MM.1S (cell line): ENCODE data around the gene GRIK2.

ENCODE experiments used
- DNase-seq: peaks from one replicate; pipeline ENCODE4 v3.0.0-alpha.2; 2015
- H2AFZ ChIP-seq: fragments of 300-600 bp; sonication (generic); 2 replicates; pipeline ENCODE4 v1.6.0; 2016; ENCODE audit warnings: antibody characterized with exemption, low read length
- H3F3A ChIP-seq: fragments of 300-600 bp; sonication (generic); 2 replicates; pipeline ENCODE4 v1.6.1; 2016; ENCODE audit warnings: mild to moderate bottlenecking, antibody characterized with exemption, low read length, moderate library complexity, mixed read lengths; ENCODE audit not compliant: insufficient read depth
- H3K27ac ChIP-seq: fragments of 300-600 bp; sonication (generic); 2 replicates; pipeline ENCODE4 v1.5.1; 2016; ENCODE audit warnings: mild to moderate bottlenecking, low read length
- H3K27me3 ChIP-seq: fragments of 300-600 bp; sonication (generic); replicated peaks from 2 replicates; pipeline ENCODE4 v1.6.0; 2016; ENCODE audit warnings: low read length; ENCODE audit not compliant: insufficient read depth
- H3K36me3 ChIP-seq: fragments of 300-600 bp; sonication (generic); replicated peaks from 2 replicates; pipeline ENCODE4 v1.6.1; 2016; ENCODE audit warnings: mild to moderate bottlenecking, low read length, mixed read lengths; ENCODE audit not compliant: insufficient read depth
- H3K4me1 ChIP-seq: fragments of 300-600 bp; sonication (generic); 2 replicates; pipeline ENCODE4 v1.6.1; 2016; ENCODE audit warnings: low read length, mixed read lengths
- H3K4me2 ChIP-seq: fragments of 300-600 bp; sonication (generic); 2 replicates; pipeline ENCODE4 v1.6.0; 2016; ENCODE audit warnings: low read depth, low read length
- H3K4me3 ChIP-seq: fragments of 300-600 bp; sonication (generic); 2 replicates; pipeline ENCODE4 v1.5.1; 2016; ENCODE audit warnings: low read length, mixed read lengths
- H3K79me2 ChIP-seq: fragments of 300-600 bp; sonication (generic); 2 replicates; pipeline ENCODE4 v1.6.1; 2016; ENCODE audit warnings: mixed run types, low read length, mixed read lengths
- H3K9ac ChIP-seq: fragments of 300-600 bp; sonication (generic); 2 replicates; pipeline ENCODE4 v1.6.1; 2016; ENCODE audit warnings: low read length, mixed read lengths
- H3K9me2 ChIP-seq: fragments of 300-600 bp; sonication (generic); replicated peaks from 2 replicates; pipeline ENCODE4 v1.6.1; 2016; ENCODE audit warnings: mild to moderate bottlenecking, low read length, mixed read lengths; ENCODE audit not compliant: insufficient read depth
- H3K9me3 ChIP-seq: fragments of 300-600 bp; sonication (generic); replicated peaks from 2 replicates; pipeline ENCODE4 v1.6.1; 2016; ENCODE audit warnings: mild to moderate bottlenecking, low read length, mixed read lengths; ENCODE audit not compliant: insufficient read depth
- H4K20me1 ChIP-seq: fragments of 300-600 bp; sonication (generic); 2 replicates; pipeline ENCODE4 v1.6.1; 2016; ENCODE audit warnings: mild to moderate bottlenecking, low read length, moderate library complexity, mixed read lengths; ENCODE audit not compliant: insufficient read depth
- EZH2 ChIP-seq: fragments of 300-600 bp; sonication (generic); optimal IDR thresholded peaks from 2 replicates; pipeline ENCODE3; 2017; ENCODE audit warnings: low read depth, mild to moderate bottlenecking, antibody characterized with exemption, low read length, mixed read lengths
- EZH2phosphoT487 ChIP-seq: fragments of 300-600 bp; sonication (generic); IDR thresholded peaks from 2 replicates; pipeline ENCODE4 v1.6.1; 2018; ENCODE audit warnings: antibody characterized with exemption, low read length
- TF ChIP-seq, protein P1 (sequence below): fragments of 300-600 bp; sonication (generic); IDR thresholded peaks from 2 replicates; pipeline ENCODE4 v1.5.1; 2016; ENCODE audit warnings: antibody characterized with exemption, low read length, mixed read lengths

GRIK2 gene

GRCh38 chr6:101816716-101817115, 423.2 kb downstream of the GRIK2 start:
- no peaks in the 10 kb centered on the region for H3K9me3 ChIP-seq
- no peak overlapping the region for H3K9ac ChIP-seq
- H4K20me1 ChIP-seq, result no peaks in the 10 kb centered on the region
- no peaks in the 10 kb centered on the region for H3K79me2 ChIP-seq
- no peaks in the 10 kb centered on the region for H3K4me1 ChIP-seq
- TF ChIP-seq EZH2 (no peak), EZH2phosphoT487 (no peak)
- TF ChIP-seq, protein P1, sequence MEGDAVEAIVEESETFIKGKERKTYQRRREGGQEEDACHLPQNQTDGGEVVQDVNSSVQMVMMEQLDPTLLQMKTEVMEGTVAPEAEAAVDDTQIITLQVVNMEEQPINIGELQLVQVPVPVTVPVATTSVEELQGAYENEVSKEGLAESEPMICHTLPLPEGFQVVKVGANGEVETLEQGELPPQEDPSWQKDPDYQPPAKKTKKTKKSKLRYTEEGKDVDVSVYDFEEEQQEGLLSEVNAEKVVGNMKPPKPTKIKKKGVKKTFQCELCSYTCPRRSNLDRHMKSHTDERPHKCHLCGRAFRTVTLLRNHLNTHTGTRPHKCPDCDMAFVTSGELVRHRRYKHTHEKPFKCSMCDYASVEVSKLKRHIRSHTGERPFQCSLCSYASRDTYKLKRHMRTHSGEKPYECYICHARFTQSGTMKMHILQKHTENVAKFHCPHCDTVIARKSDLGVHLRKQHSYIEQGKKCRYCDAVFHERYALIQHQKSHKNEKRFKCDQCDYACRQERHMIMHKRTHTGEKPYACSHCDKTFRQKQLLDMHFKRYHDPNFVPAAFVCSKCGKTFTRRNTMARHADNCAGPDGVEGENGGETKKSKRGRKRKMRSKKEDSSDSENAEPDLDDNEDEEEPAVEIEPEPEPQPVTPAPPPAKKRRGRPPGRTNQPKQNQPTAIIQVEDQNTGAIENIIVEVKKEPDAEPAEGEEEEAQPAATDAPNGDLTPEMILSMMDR, result no peak
- no peaks in the 10 kb centered on the region for H3K27me3 ChIP-seq
- no peak overlapping the region for H2AFZ ChIP-seq
- H3K4me3 ChIP-seq, result no peak overlapping the region
- no peak for DNase-seq
- H3K9me2 ChIP-seq, result no peaks in the 10 kb centered on the region
- H3K4me2 ChIP-seq, result no peak overlapping the region
- no peaks in the 10 kb centered on the region for H3K36me3 ChIP-seq
- no peak overlapping the region for H3K27ac ChIP-seq
- no peaks in the 10 kb centered on the region for H3F3A ChIP-seq

DNA sequence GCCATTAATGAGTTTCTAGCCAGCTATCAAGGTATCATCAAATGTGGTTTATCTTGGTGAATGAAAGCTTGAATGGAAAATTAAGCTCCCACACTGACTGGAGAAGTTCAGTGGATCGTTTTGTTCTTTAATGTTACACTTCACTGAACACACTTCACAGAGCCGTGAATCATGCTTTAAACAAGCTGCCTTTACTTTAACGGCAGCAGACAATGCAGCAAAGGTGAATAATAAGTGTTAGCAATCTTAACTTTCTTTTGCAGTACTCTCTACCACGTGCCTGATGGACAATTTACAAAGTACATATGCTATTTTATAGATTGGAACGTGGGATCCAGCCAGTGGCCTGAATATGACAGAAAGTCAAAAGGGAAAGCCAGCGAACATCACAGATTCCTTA, 424.5 kb downstream of the GRIK2 start:
- TF ChIP-seq EZH2phosphoT487 (no peak), EZH2 (no peak)
- TF ChIP-seq, protein P1, result no peak
- Histone ChIP-seq H4K20me1 (no peaks in the 10 kb centered on the region), H3F3A (no peaks in the 10 kb centered on the region), H3K9ac (no peak overlapping the region), H3K27me3 (no peaks in the 10 kb centered on the region), H3K9me3 (no peaks in the 10 kb centered on the region), H3K4me2 (no peak overlapping the region), H3K4me1 (no peaks in the 10 kb centered on the region), H3K4me3 (no peak overlapping the region), H3K9me2 (no peaks in the 10 kb centered on the region), H2AFZ (no peak overlapping the region), H3K36me3 (no peaks in the 10 kb centered on the region), H3K27ac (no peak overlapping the region), H3K79me2 (no peaks in the 10 kb centered on the region)
- no peak for DNase-seq

DNA sequence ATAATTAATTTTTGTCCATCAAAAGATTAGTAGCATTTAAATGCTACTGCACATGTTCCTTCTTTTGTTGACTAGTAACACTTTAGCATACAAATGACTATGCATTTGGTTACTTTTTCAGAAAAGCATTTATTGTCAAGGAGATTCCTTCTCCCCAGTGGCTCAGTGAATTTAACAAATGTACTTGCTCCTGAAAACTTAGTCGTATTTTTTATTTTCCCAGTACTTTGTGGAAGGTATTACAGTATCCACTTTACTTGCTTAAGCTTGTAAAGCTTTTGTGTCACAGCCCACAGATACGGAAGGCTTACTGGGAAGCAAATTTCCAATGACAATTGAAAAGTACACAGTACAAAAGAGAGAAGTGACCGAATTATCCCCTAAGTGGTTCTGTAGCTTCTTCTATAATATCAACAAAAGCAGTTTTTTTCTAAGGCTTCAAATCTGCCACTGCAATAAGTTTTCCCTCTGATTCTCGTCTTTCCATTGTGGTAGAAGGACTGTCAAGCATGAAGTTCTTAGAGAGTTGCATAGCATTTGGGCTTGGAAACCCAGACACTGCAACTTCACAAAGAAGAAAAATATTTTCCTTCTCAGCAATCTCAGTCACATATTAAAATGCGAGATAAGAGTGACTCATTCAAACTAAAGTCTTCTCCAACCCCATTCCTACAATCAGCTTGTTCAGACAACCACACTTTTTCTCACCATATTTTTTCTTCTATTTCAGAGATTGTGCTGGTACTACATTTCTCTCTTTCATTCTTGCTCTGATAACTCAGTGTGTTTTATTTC, 431.2 kb downstream of the GRIK2 start:
- Histone ChIP-seq H3K9ac (no peak overlapping the region), H4K20me1 (no peaks in the 10 kb centered on the region), H3K79me2 (no peaks in the 10 kb centered on the region), H3K4me3 (no peak overlapping the region), H3K9me3 (no peaks in the 10 kb centered on the region), H3K4me1 (no peaks in the 10 kb centered on the region), H3K27me3 (no peaks in the 10 kb centered on the region), H3K9me2 (no peaks in the 10 kb centered on the region), H3F3A (no peaks in the 10 kb centered on the region), H3K4me2 (no peak overlapping the region), H2AFZ (no peak overlapping the region), H3K27ac (no peak overlapping the region), H3K36me3 (no peaks in the 10 kb centered on the region)
- TF ChIP-seq, protein P1, result no peak
- TF ChIP-seq EZH2 (no peak), EZH2phosphoT487 (no peak)
- no peak for DNase-seq
